OCI-LY7 (cell line): ENCODE data around the gene ERCC4. TPM values are rescaled to one million over a fixed set of nuclear protein-coding genes. Genes with fewer than 3 reads are reported as not detected.

Experiments
- BruUV-seq: library from RNA; stranded (reverse); fragments of 400-500 nt; replicated peaks from 2 replicates; lab custom pipeline; 2021; lab: Mats Ljungman, UMichigan
- CTCF ChIA-PET: fragments of 300-600 bp; sonication (Branson Sonifier 250); formaldehyde crosslinking; loops from one replicate; lab custom pipeline; 2022; ENCODE audit warnings: antibody characterized with exemption; ENCODE audit not compliant: unreplicated experiment; lab: Charles Lee
- POLR2A ChIA-PET: fragments of 300-600 bp; sonication (Branson Sonifier 250); formaldehyde crosslinking; loops from one replicate; lab custom pipeline; 2022; ENCODE audit warnings: antibody characterized with exemption; lab: Charles Lee
- DNase-seq: peaks from one replicate; pipeline ENCODE4 v3.0.0-alpha.2; 2015; ENCODE audit warnings: low spot score
- H2AFZ ChIP-seq: fragments of 200-600 bp; sonication (generic), shearing (Covaris generic); 2 replicates; pipeline ENCODE4 v1.6.1; 2014; ENCODE audit warnings: mild to moderate bottlenecking, antibody characterized with exemption, low read length, moderate library complexity
- H3K27ac ChIP-seq: fragments of 200-600 bp; sonication (generic); 2 replicates; pipeline ENCODE4 v1.5.1; 2014; ENCODE audit warnings: mixed run types, low read depth, mild to moderate bottlenecking, moderate library complexity, low read length, inconsistent platforms; ENCODE audit not compliant: poor library complexity, severe bottlenecking
- H3K36me3 ChIP-seq: fragments of 200-600 bp; sonication (generic); 2 replicates; pipeline ENCODE4 v1.6.1; 2014; ENCODE audit warnings: mild to moderate bottlenecking, antibody characterized with exemption, low read length, moderate library complexity, mixed read lengths; ENCODE audit not compliant: insufficient read depth
- H3K4me1 ChIP-seq: fragments of 200-600 bp; sonication (generic); 2 replicates; pipeline ENCODE4 v1.5.1; 2014; ENCODE audit warnings: mild to moderate bottlenecking, low read length; ENCODE audit not compliant: insufficient read depth, poor library complexity, severe bottlenecking
- H3K4me2 ChIP-seq: fragments of 200-600 bp; sonication (generic); 2 replicates; pipeline ENCODE4 v1.6.1; 2014; ENCODE audit warnings: mild to moderate bottlenecking, low read length
- H3K4me3 ChIP-seq: fragments of 200-600 bp; sonication (generic); 2 replicates; pipeline ENCODE4 v1.5.1; 2014; ENCODE audit warnings: mild to moderate bottlenecking, low read depth, low read length; ENCODE audit not compliant: poor library complexity, severe bottlenecking
- H3K79me2 ChIP-seq: fragments of 200-600 bp; sonication (generic); 2 replicates; pipeline ENCODE4 v1.6.1; 2016; ENCODE audit warnings: low read depth, mild to moderate bottlenecking, low read length, moderate library complexity, mixed read lengths; ENCODE audit not compliant: insufficient read depth
- H3K9me2 ChIP-seq: fragments of 200-600 bp; sonication (generic); 2 replicates; pipeline ENCODE4 v1.6.1; 2016; ENCODE audit warnings: mild to moderate bottlenecking, low read length, mixed read lengths; ENCODE audit not compliant: insufficient read depth
- H3K9me3 ChIP-seq: fragments of 200-600 bp; sonication (generic); 2 replicates; pipeline ENCODE4 v1.6.1; 2014; ENCODE audit warnings: mild to moderate bottlenecking, mixed run types, low read length, mixed read lengths
- H4K20me1 ChIP-seq: fragments of 200-600 bp; sonication (generic); 2 replicates; pipeline ENCODE4 v1.6.1; 2014; ENCODE audit warnings: mild to moderate bottlenecking, antibody characterized with exemption, low read length, moderate library complexity, mixed read lengths; ENCODE audit not compliant: insufficient read depth
- EZH2phosphoT487 ChIP-seq: fragments of 200-600 bp; sonication (generic); IDR thresholded peaks from 2 replicates; pipeline ENCODE4 v1.6.1; 2018; ENCODE audit warnings: low read depth, borderline replicate concordance, mild to moderate bottlenecking, mixed run types, antibody characterized with exemption, low read length, moderate library complexity, mixed read lengths
- intact Hi-C: fragments of 100-400 bp; cut with micrococcal nuclease; formaldehyde crosslinking; loops from one replicate; pipeline ENCODE4 v1.10.0; 2022; ENCODE audit not compliant: unreplicated experiment
- total RNA-seq, 2 experiments: library from RNA; depleted of rRNA in 1 of 2; stranded (reverse); fragments of >200 nt in 1 of 2; shearing (Covaris generic) in 1 of 2; gene quantifications; 2 replicates each; pipeline ENCODE4 v1.2.3, GENCODE V29; 2014 to 2022
- TF ChIP-seq, protein P1 (sequence below): fragments of 200-600 bp; sonication (generic); conservative IDR thresholded peaks from 2 replicates; pipeline ENCODE4 v1.5.1; 2014; ENCODE audit warnings: mild to moderate bottlenecking, antibody characterized with exemption, low read length, moderate library complexity, mixed read lengths

The ERCC4 gene
- total RNA-seq, 2 experiments from 2014 or later, result 7.3 to 21.6 TPM

- CTCF ChIA-PET, result no interaction called here
These were observed 57.2 kb downstream of the ERCC4 start for GRCh38 chr16:13977177-13977576.

GRCh38 chr16:13982451-13982850, 62.5 kb downstream of the ERCC4 start:
- H3K4me2 ChIP-seq, result no peak overlapping the region
- no peaks in the 10 kb centered on the region for H3K79me2 ChIP-seq
- no peak overlapping the region for H3K4me3 ChIP-seq
- H2AFZ ChIP-seq, result no peak overlapping the region
- no peaks in the 10 kb centered on the region for H4K20me1 ChIP-seq
- H3K9me2 ChIP-seq, result no peaks in the 10 kb centered on the region
- no peaks in the 10 kb centered on the region for H3K36me3 ChIP-seq
- no peak overlapping the region for H3K27ac ChIP-seq
- no peaks in the 10 kb centered on the region for H3K4me1 ChIP-seq
- ChIA-PET POLR2A (no interaction called here), CTCF (no interaction called here)
- no TSS peak for BruUV-seq
- H3K9me3 ChIP-seq, result no peaks in the 10 kb centered on the region
- intact Hi-C loops, result no loop called here
- TF ChIP-seq, protein P1, sequence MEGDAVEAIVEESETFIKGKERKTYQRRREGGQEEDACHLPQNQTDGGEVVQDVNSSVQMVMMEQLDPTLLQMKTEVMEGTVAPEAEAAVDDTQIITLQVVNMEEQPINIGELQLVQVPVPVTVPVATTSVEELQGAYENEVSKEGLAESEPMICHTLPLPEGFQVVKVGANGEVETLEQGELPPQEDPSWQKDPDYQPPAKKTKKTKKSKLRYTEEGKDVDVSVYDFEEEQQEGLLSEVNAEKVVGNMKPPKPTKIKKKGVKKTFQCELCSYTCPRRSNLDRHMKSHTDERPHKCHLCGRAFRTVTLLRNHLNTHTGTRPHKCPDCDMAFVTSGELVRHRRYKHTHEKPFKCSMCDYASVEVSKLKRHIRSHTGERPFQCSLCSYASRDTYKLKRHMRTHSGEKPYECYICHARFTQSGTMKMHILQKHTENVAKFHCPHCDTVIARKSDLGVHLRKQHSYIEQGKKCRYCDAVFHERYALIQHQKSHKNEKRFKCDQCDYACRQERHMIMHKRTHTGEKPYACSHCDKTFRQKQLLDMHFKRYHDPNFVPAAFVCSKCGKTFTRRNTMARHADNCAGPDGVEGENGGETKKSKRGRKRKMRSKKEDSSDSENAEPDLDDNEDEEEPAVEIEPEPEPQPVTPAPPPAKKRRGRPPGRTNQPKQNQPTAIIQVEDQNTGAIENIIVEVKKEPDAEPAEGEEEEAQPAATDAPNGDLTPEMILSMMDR, result no peak
- TF ChIP-seq EZH2phosphoT487, result no peak
- DNase-seq, result no peak

More at GRCh38 chr16:13977177-13977576, 57.2 kb downstream of the ERCC4 start:
- no peak for TF ChIP-seq EZH2phosphoT487
- TF ChIP-seq, protein P1, result no peak
- Histone ChIP-seq H3K4me3 (no peak overlapping the region), H3K27ac (no peak overlapping the region), H3K4me2 (no peak overlapping the region), H3K9me2 (no peaks in the 10 kb centered on the region), H3K9me3 (no peaks in the 10 kb centered on the region), H3K36me3 (no peaks in the 10 kb centered on the region), H2AFZ (no peak overlapping the region), H3K4me1 (no peaks in the 10 kb centered on the region), H4K20me1 (no peaks in the 10 kb centered on the region), H3K79me2 (no peaks in the 10 kb centered on the region)
- POLR2A ChIA-PET, result interaction anchor here (0.7 kb wide), 1 partner anchor 252 kb away, joined by 3 read pairs; no protein-coding TSS in a partner anchor
- no peak for DNase-seq
- no TSS peak for BruUV-seq
- intact Hi-C loops, result no loop called here

- no peak overlapping the region for H2AFZ ChIP-seq
- H3K36me3 ChIP-seq, result no peaks in the 10 kb centered on the region
- intact Hi-C loops, result no loop called here
- H3K9me2 ChIP-seq, result no peaks in the 10 kb centered on the region
- no peak overlapping the region for H3K4me2 ChIP-seq
- H3K9me3 ChIP-seq, result no peaks in the 10 kb centered on the region
- no peak for DNase-seq
- no peak overlapping the region for H3K4me3 ChIP-seq
- H3K4me1 ChIP-seq, result no peaks in the 10 kb centered on the region
- no peak for TF ChIP-seq EZH2phosphoT487
- TF ChIP-seq, protein P1, result no peak
- POLR2A ChIA-PET, result interaction anchor here (0.7 kb wide), 1 partner anchor 702 kb away, joined by 3 read pairs; no protein-coding TSS in a partner anchor
- CTCF ChIA-PET, result no interaction called here
- no peak overlapping the region for H3K27ac ChIP-seq
- BruUV-seq, result no TSS peak
- no peaks in the 10 kb centered on the region for H4K20me1 ChIP-seq
- H3K79me2 ChIP-seq, result no peaks in the 10 kb centered on the region
These were observed 63.7 kb downstream of the ERCC4 start for GRCh38 chr16:13983625-13984024.
